GM23338 (cell line): ENCODE results near the gene ALPG. TPM values are rescaled to one million over a fixed set of nuclear protein-coding genes. Genes with fewer than 3 reads are reported as not detected.

ENCODE experiments used
- ATAC-seq: fragments of 200-7000 bp; cut with Tn5 transposase; 3 replicates; pipeline ENCODE4 v1.9.1; 2020
- DNase-seq: peaks from one replicate; pipeline ENCODE4 v3.0.0-alpha.2; 2015; ENCODE audit warnings: low spot score
- H2AFZ ChIP-seq: fragments of 200-600 bp; sonication (generic); 2 replicates; pipeline ENCODE4 v1.8.0; 2016; ENCODE audit warnings: antibody characterized with exemption, mild to moderate bottlenecking, moderate library complexity
- H3F3A ChIP-seq: fragments of 200-600 bp; sonication (generic); replicated peaks from 2 replicates; pipeline ENCODE4 v1.8.0; 2017; ENCODE audit warnings: antibody characterized with exemption, mixed run types, low read depth
- H3K27ac ChIP-seq: fragments of 200-600 bp; sonication (generic); 2 replicates; pipeline ENCODE4 v1.6.1; 2016; ENCODE audit warnings: low read depth
- H3K27me3 ChIP-seq: fragments of 200-600 bp; sonication (generic); 2 replicates; pipeline ENCODE4 v1.8.0; 2016; ENCODE audit warnings: mild to moderate bottlenecking, mixed run types, moderate library complexity; ENCODE audit not compliant: insufficient read depth
- H3K36me3 ChIP-seq: fragments of 200-600 bp; sonication (generic); 2 replicates; pipeline ENCODE4 v1.8.0; 2016; ENCODE audit warnings: mild to moderate bottlenecking; ENCODE audit not compliant: insufficient read depth
- H3K4me1 ChIP-seq: fragments of 200-600 bp; sonication (generic); 2 replicates; pipeline ENCODE4 v1.8.0; 2016; ENCODE audit warnings: mild to moderate bottlenecking, moderate library complexity; ENCODE audit not compliant: insufficient read depth
- H3K4me2 ChIP-seq: fragments of 200-600 bp; sonication (generic); 2 replicates; pipeline ENCODE4 v1.7.1; 2017; ENCODE audit warnings: mixed run types
- H3K4me3 ChIP-seq: fragments of 200-600 bp; sonication (generic); 2 replicates; pipeline ENCODE4 v1.6.1; 2016; ENCODE audit warnings: mixed run types
- H3K79me2 ChIP-seq: fragments of 200-600 bp; sonication (generic); replicated peaks from 2 replicates; pipeline ENCODE4 v1.8.0; 2017; ENCODE audit warnings: mild to moderate bottlenecking; ENCODE audit not compliant: insufficient read depth
- H3K9me2 ChIP-seq: fragments of 200-600 bp; sonication (generic); 2 replicates; pipeline ENCODE4 v1.8.0; 2017; ENCODE audit not compliant: insufficient read depth
- H4K20me1 ChIP-seq: fragments of 200-600 bp; sonication (generic); replicated peaks from 2 replicates; pipeline ENCODE4 v1.8.0; 2017; ENCODE audit warnings: mild to moderate bottlenecking; ENCODE audit not compliant: insufficient read depth
- H3K27ac Mint-ChIP-seq: 2 replicates; pipeline ENCODE4 v1.8.0; 2020; ENCODE audit warnings: inconsistent platforms, mild to moderate bottlenecking, moderate library complexity, mixed read lengths
- H3K27me3 Mint-ChIP-seq: 3 replicates; pipeline ENCODE4 v1.8.0; 2022; ENCODE audit warnings: low read depth, mild to moderate bottlenecking, moderate library complexity, mixed read lengths, inconsistent platforms; ENCODE audit not compliant: insufficient read depth, poor library complexity
- H3K36me3 Mint-ChIP-seq: 3 replicates; pipeline ENCODE4 v1.8.0; 2021; ENCODE audit warnings: low read depth, mild to moderate bottlenecking, inconsistent platforms, moderate library complexity, mixed read lengths
- H3K4me1 Mint-ChIP-seq: 3 replicates; pipeline ENCODE4 v1.8.0; 2020; ENCODE audit warnings: mild to moderate bottlenecking, inconsistent platforms, mixed read lengths
- H3K4me3 Mint-ChIP-seq: 3 replicates; pipeline ENCODE4 v1.8.0; 2021; ENCODE audit warnings: moderate library complexity, mild to moderate bottlenecking, inconsistent platforms, mixed read lengths
- H3K9me3 Mint-ChIP-seq: 3 replicates; pipeline ENCODE4 v1.8.0; 2020; ENCODE audit warnings: moderate library complexity, mild to moderate bottlenecking, inconsistent platforms, mixed read lengths
- CREB1 ChIP-seq: fragments of 250-450 bp; sonication (Bioruptor Pico); IDR thresholded peaks from 2 replicates; pipeline ENCODE4 v1.5.0; 2020; ENCODE audit warnings: low read depth, mild to moderate bottlenecking, moderate library complexity
- CTCF ChIP-seq, 2 experiments: fragments of 200-600 bp in 1 of 2; sonication (generic) in 1 of 2; conservative IDR thresholded peaks; 2 replicates each; pipeline versions ENCODE4 v1.5.1 to v1.6.1; 2016 to 2017; ENCODE audit warnings: antibody characterized with exemption in 2 of 2, low read depth in 2 of 2, mild to moderate bottlenecking in 2 of 2, moderate library complexity in 1 of 2
- EZH2 ChIP-seq: fragments of 200-600 bp; sonication (generic); IDR thresholded peaks from one replicate; pipeline ENCODE4 v1.8.0; 2017; ENCODE audit warnings: antibody characterized with exemption, mild to moderate bottlenecking, low read depth; ENCODE audit not compliant: unreplicated experiment
- EZH2phosphoT487 ChIP-seq: fragments of 200-600 bp; sonication (generic); IDR thresholded peaks from one replicate; pipeline ENCODE4 v1.8.1; 2018; ENCODE audit warnings: antibody characterized with exemption; ENCODE audit not compliant: unreplicated experiment
- JUNB ChIP-seq: IDR thresholded peaks from one replicate; pipeline ENCODE4 v1.6.1; 2016; ENCODE audit warnings: antibody characterized with exemption; ENCODE audit not compliant: unreplicated experiment
- NANOG ChIP-seq: IDR thresholded peaks from 2 replicates; pipeline ENCODE4 v1.6.1; 2016; ENCODE audit warnings: antibody characterized with exemption, borderline replicate concordance
- POLR2AphosphoS5 ChIP-seq: IDR thresholded peaks from 2 replicates; pipeline ENCODE4 v1.6.1; 2016; ENCODE audit warnings: antibody characterized with exemption, low read depth
- STAT1 ChIP-seq: IDR thresholded peaks from one replicate; pipeline ENCODE4 v1.6.1; 2016; ENCODE audit warnings: antibody characterized with exemption; ENCODE audit not compliant: unreplicated experiment
- ZNF114 ChIP-seq: fragments of 250-450 bp; sonication (Bioruptor Pico); IDR thresholded peaks from 2 replicates; pipeline ENCODE4 v1.5.0; 2020; ENCODE audit warnings: mild to moderate bottlenecking, moderate library complexity
- ZNF331 ChIP-seq: fragments of 250-450 bp; sonication (Bioruptor Pico); IDR thresholded peaks from 2 replicates; pipeline ENCODE4 v1.5.0; 2020; ENCODE audit warnings: low read depth, mild to moderate bottlenecking, moderate library complexity
- ZNF462 ChIP-seq: fragments of 250-450 bp; sonication (Bioruptor Pico); IDR thresholded peaks from 2 replicates; pipeline ENCODE4 v1.5.0; 2020; ENCODE audit warnings: mild to moderate bottlenecking, moderate library complexity
- polyA plus RNA-seq: library from polyadenylated mRNA; unstranded; fragments of >200 nt; fragmentation: Nextera tagmentation; extraction: Ambion mirVana; gene quantifications from 2 replicates; pipeline ENCODE4 v1.2.1, GENCODE V29; 2016
- total RNA-seq: library from RNA; depleted of rRNA; stranded (reverse); fragments of >200 nt; shearing (Covaris generic); gene quantifications from 2 replicates; pipeline ENCODE4 v1.2.3, GENCODE V29; 2014
- TF ChIP-seq, protein P1 (sequence below): IDR thresholded peaks from 2 replicates; pipeline ENCODE4 v1.6.1; 2016; ENCODE audit warnings: antibody characterized with exemption
- TF ChIP-seq, protein P2 (sequence below): IDR thresholded peaks from one replicate; pipeline ENCODE4 v1.6.1; 2018; ENCODE audit warnings: antibody characterized with exemption; ENCODE audit not compliant: unreplicated experiment

ALPG gene
- total and polyA plus RNA-seq, 2 experiments from 2014 or later: 0.89 to 2.5 TPM

DNA sequence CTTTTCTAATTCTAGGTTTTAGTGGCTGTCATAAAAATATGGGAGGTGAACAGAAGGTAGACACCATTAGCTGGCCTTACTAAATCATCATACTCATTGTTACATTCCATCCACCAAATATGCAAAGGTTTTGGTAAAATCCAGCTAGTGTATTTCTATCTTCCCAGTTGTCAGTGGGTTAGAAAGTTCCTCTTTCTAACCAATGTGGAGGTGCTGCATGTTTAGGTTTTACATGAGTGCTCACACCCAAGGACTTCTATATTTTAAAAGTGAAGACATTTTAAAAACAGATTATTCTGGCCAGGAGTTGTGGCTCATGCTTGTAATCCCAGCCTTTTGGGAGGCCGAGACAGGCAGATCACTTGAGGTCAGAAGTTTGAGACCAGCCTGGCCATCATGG lies 22.2 kb upstream of the ALPG start:
- peaks cover 14% of the 10 kb centered on the region for H3K4me1 Mint-ChIP-seq
- Histone ChIP-seq H4K20me1 (no peaks in the 10 kb centered on the region), H2AFZ (no peak overlapping the region), H3K27me3 (peaks cover 77% of the 10 kb centered on the region), H3K27ac (no peak overlapping the region), H3K9me2 (no peaks in the 10 kb centered on the region), H3K36me3 (no peaks in the 10 kb centered on the region), H3K4me1 (peaks cover 15% of the 10 kb centered on the region), H3K79me2 (no peaks in the 10 kb centered on the region), H3F3A (peaks cover 3% of the 10 kb centered on the region; the same call in 1 of the 2 replicates), H3K4me2 (no peak overlapping the region), H3K4me3 (no peak overlapping the region)
- no peak for TF ChIP-seq EZH2
- TF ChIP-seq POLR2AphosphoS5: no peak
- TF ChIP-seq JUNB: no peak
- TF ChIP-seq, protein P1, sequence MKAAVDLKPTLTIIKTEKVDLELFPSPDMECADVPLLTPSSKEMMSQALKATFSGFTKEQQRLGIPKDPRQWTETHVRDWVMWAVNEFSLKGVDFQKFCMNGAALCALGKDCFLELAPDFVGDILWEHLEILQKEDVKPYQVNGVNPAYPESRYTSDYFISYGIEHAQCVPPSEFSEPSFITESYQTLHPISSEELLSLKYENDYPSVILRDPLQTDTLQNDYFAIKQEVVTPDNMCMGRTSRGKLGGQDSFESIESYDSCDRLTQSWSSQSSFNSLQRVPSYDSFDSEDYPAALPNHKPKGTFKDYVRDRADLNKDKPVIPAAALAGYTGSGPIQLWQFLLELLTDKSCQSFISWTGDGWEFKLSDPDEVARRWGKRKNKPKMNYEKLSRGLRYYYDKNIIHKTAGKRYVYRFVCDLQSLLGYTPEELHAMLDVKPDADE: no peak
- no peak for TF ChIP-seq ZNF114 (CRISPR knock-in tag)
- no peak for TF ChIP-seq CREB1
- no peak for TF ChIP-seq NANOG
- no peak for TF ChIP-seq STAT1
- TF ChIP-seq CTCF (conservative IDR thresholded peaks at IDR 0.05; ENCODE audit: low read depth in 2 of 2): no peak
- TF ChIP-seq, protein P2, sequence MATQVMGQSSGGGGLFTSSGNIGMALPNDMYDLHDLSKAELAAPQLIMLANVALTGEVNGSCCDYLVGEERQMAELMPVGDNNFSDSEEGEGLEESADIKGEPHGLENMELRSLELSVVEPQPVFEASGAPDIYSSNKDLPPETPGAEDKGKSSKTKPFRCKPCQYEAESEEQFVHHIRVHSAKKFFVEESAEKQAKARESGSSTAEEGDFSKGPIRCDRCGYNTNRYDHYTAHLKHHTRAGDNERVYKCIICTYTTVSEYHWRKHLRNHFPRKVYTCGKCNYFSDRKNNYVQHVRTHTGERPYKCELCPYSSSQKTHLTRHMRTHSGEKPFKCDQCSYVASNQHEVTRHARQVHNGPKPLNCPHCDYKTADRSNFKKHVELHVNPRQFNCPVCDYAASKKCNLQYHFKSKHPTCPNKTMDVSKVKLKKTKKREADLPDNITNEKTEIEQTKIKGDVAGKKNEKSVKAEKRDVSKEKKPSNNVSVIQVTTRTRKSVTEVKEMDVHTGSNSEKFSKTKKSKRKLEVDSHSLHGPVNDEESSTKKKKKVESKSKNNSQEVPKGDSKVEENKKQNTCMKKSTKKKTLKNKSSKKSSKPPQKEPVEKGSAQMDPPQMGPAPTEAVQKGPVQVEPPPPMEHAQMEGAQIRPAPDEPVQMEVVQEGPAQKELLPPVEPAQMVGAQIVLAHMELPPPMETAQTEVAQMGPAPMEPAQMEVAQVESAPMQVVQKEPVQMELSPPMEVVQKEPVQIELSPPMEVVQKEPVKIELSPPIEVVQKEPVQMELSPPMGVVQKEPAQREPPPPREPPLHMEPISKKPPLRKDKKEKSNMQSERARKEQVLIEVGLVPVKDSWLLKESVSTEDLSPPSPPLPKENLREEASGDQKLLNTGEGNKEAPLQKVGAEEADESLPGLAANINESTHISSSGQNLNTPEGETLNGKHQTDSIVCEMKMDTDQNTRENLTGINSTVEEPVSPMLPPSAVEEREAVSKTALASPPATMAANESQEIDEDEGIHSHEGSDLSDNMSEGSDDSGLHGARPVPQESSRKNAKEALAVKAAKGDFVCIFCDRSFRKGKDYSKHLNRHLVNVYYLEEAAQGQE: no peak
- no peak for TF ChIP-seq ZNF331 (CRISPR knock-in tag)
- TF ChIP-seq ZNF462 (CRISPR knock-in tag): no peak
- TF ChIP-seq EZH2phosphoT487: no peak
- no peak for ATAC-seq
- H3K27me3 Mint-ChIP-seq: peaks cover 60% of the 10 kb centered on the region
- no peak overlapping the region for H3K4me3 Mint-ChIP-seq
- H3K27ac Mint-ChIP-seq: no peak overlapping the region
- DNase-seq: no peak
- no peaks in the 10 kb centered on the region; the same call in 1 of the 3 replicates for H3K36me3 Mint-ChIP-seq
- H3K9me3 Mint-ChIP-seq: no peaks in the 10 kb centered on the region
